ENCODE measurements around the gene PERM1. TPM values are rescaled to one million over a fixed set of nuclear protein-coding genes. Genes with fewer than 3 reads are reported as not detected.
A peak's percentile ranks its signal among the peaks of the same experiment; 100 is the strongest.

The PERM1 gene
- total RNA-seq, 1 donor from 2014 or later: not detected

DNA sequence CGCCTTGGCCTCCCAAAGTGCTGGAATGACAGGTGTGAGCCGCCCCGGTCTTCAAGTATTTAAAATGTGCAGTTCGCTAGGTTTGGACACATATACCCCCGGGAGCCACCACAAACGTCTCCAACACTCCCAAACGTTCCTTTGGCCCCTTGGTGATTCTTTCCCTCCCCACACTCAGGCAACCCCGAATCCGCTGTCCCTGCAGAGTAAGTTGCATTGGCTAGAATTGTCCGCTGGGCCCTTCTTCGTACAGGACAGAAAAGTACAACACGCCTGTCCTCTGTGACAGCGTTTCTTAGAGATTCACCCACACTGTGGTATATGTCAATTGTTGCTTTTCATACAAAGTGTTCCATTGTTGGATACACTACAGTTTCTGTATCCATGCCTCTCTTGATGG lies 3.2 kb upstream of the PERM1 start:
- CTCF ChIA-PET: interaction anchor here (0.9 to 2.7 kb wide), 11 partner anchors 8 to 389 kb away, joined by 3 to 23 read pairs (median 4); no protein-coding TSS in a partner anchor
- ATAC-seq (ENCODE audit: low read depth): no peak
- intact Hi-C loops (cut with micrococcal nuclease): loop anchor here (2.0 kb wide), 1 partner anchor 456 kb away; no protein-coding TSS in a partner anchor
- POLR2A ChIA-PET: interaction anchor here (1.5 kb wide), 1 partner anchor 79 kb away, joined by 3 read pairs; no protein-coding TSS in a partner anchor
- H3K36me3 Mint-ChIP-seq (ENCODE audit: low read depth): no peaks in the 10 kb centered on the region
- no peak overlapping the region for H3K4me3 Mint-ChIP-seq
- H3K27me3 Mint-ChIP-seq: peaks cover 27% of the 10 kb centered on the region
- DNase-seq: no peak
- no peak overlapping the region for H3K27ac Mint-ChIP-seq
- no peaks in the 10 kb centered on the region for H3K9me3 Mint-ChIP-seq
- TF ChIP-seq, protein P1, sequence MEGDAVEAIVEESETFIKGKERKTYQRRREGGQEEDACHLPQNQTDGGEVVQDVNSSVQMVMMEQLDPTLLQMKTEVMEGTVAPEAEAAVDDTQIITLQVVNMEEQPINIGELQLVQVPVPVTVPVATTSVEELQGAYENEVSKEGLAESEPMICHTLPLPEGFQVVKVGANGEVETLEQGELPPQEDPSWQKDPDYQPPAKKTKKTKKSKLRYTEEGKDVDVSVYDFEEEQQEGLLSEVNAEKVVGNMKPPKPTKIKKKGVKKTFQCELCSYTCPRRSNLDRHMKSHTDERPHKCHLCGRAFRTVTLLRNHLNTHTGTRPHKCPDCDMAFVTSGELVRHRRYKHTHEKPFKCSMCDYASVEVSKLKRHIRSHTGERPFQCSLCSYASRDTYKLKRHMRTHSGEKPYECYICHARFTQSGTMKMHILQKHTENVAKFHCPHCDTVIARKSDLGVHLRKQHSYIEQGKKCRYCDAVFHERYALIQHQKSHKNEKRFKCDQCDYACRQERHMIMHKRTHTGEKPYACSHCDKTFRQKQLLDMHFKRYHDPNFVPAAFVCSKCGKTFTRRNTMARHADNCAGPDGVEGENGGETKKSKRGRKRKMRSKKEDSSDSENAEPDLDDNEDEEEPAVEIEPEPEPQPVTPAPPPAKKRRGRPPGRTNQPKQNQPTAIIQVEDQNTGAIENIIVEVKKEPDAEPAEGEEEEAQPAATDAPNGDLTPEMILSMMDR (IDR thresholded peaks at IDR 0.05): no peak
- no peaks in the 10 kb centered on the region for H3K4me1 Mint-ChIP-seq

- H3K4me1 Mint-ChIP-seq: no peaks in the 10 kb centered on the region
- H3K27me3 Mint-ChIP-seq: peaks cover 27% of the 10 kb centered on the region
- no peak overlapping the region for H3K4me3 Mint-ChIP-seq
- no peaks in the 10 kb centered on the region for H3K36me3 Mint-ChIP-seq (ENCODE audit: low read depth)
- no peak overlapping the region for H3K27ac Mint-ChIP-seq
- ChIA-PET CTCF (interaction anchor here (0.7 to 2.7 kb wide), 15 partner anchors 8 to 521 kb away, joined by 3 to 23 read pairs (median 3); partner anchors contain the start of gene ISG15), POLR2A (interaction anchor here (0.7 to 1.7 kb wide), 5 partner anchors 77 to 307 kb away, joined by 3 to 7 read pairs (median 3); no protein-coding TSS in a partner anchor)
- no peak for ATAC-seq (ENCODE audit: low read depth)
- DNase-seq: no peak
- TF ChIP-seq, protein P1 (IDR thresholded peaks at IDR 0.05): no peak
- no peaks in the 10 kb centered on the region for H3K9me3 Mint-ChIP-seq
- intact Hi-C loops (cut with micrococcal nuclease): loop anchor here (1.0 to 2.0 kb wide), 4 partner anchors 17 to 456 kb away; no protein-coding TSS in a partner anchor
Measured at GRCh38 chr1:984476-984814, 2.6 kb upstream of the PERM1 start.

GRCh38 chr1:983798-984475 lies 2.0 kb upstream of the PERM1 start:
- TF ChIP-seq, protein P1 (IDR thresholded peaks at IDR 0.05): peak; percentile 39
- DNase-seq: peak; percentile 66
- H3K27ac Mint-ChIP-seq: no peak overlapping the region
- ChIA-PET CTCF (interaction anchor here (0.7 to 2.7 kb wide), 17 partner anchors 9 to 522 kb away, joined by 3 to 23 read pairs (median 4); partner anchors contain the start of genes ISG15 and PLEKHN1), POLR2A (interaction anchor here (0.7 to 1.7 kb wide), 5 partner anchors 78 to 308 kb away, joined by 3 to 7 read pairs (median 3); no protein-coding TSS in a partner anchor)
- no peaks in the 10 kb centered on the region for H3K36me3 Mint-ChIP-seq (ENCODE audit: low read depth)
- H3K27me3 Mint-ChIP-seq: peaks cover 23% of the 10 kb centered on the region
- intact Hi-C loops (cut with micrococcal nuclease): loop anchor here (1.0 to 2.0 kb wide), 4 partner anchors 17 to 457 kb away; no protein-coding TSS in a partner anchor
- H3K4me3 Mint-ChIP-seq: no peak overlapping the region
- H3K9me3 Mint-ChIP-seq: no peaks in the 10 kb centered on the region
- ATAC-seq (ENCODE audit: low read depth): peak; percentile 95
- no peaks in the 10 kb centered on the region for H3K4me1 Mint-ChIP-seq

DNA sequence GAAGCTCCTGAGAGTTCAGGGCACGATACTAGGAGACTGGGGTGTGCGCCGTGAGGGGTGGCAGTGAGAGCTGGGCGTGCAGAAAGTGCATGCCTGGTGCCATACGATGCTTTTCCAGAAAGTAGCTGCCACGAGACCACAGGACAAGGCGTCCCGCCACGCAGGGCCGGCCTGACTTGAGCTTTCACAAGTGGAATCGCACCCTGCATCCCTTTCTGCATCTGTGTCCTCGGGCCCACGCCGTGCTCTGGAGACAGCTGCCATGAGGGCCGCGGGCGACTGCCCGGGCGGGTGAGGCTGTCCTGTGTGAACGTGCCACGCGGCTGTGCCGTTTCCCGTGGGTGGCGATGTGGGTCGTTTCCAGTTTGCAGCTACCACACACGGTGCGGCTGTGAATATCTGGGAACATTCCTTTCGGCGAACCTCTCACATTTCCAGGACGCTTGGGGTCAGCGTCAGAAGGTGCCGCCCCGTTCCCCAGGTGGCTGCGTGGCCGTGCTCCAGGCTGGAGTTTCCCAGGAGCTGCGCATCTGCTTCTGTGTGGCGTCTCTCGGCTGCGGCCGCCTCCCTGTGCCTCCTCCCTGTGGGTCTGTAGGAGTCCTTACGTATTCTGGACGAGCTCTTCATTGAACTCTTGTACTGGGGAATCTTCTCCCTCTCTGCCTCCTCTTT lies 1.0 kb upstream of the PERM1 start:
- no peak for ATAC-seq (ENCODE audit: low read depth)
- ChIA-PET POLR2A (interaction anchor here (0.6 to 1.7 kb wide), 2 partner anchors 268 to 301 kb away, joined by 3 read pairs; no protein-coding TSS in a partner anchor), CTCF (interaction anchor here (1.0 to 3.2 kb wide), 5 partner anchors 16 to 308 kb away, joined by 4 to 16 read pairs (median 5); partner anchors contain the start of genes ISG15 and PLEKHN1)
- no peak overlapping the region for H3K4me3 Mint-ChIP-seq
- no peak for DNase-seq
- H3K27me3 Mint-ChIP-seq: peaks cover 26% of the 10 kb centered on the region
- no peaks in the 10 kb centered on the region for H3K36me3 Mint-ChIP-seq (ENCODE audit: low read depth)
- H3K4me1 Mint-ChIP-seq: no peaks in the 10 kb centered on the region
- H3K9me3 Mint-ChIP-seq: no peaks in the 10 kb centered on the region
- intact Hi-C loops (cut with micrococcal nuclease): no loop called here
- TF ChIP-seq, protein P1 (IDR thresholded peaks at IDR 0.05): no peak
- no peak overlapping the region for H3K27ac Mint-ChIP-seq
